ENCODE results near the gene MYPOP.

- TF ChIP-seq POLR2A (IDR thresholded peaks at IDR 0.05; ENCODE audit: low read depth, low read length) (no peak), SPI1 (IDR thresholded peaks at IDR 0.05; ENCODE audit: low read depth, low read length) (no peak), POLR2AphosphoS5 (IDR thresholded peaks at IDR 0.05; ENCODE audit: low read depth, low read length) (no peak)
Measured at GRCh38 chr19:45919678-45920077, 17.3 kb upstream of the MYPOP start.
